GOT3 (cell line): ENCODE measurements around the gene SH2D2A.

ENCODE experiments used
- DNase-seq: peaks from one replicate; lab custom pipeline; 2025; ENCODE audit warnings: mixed read lengths; lab: John Stamatoyannopoulos, UW

Gene SH2D2A

DNA sequence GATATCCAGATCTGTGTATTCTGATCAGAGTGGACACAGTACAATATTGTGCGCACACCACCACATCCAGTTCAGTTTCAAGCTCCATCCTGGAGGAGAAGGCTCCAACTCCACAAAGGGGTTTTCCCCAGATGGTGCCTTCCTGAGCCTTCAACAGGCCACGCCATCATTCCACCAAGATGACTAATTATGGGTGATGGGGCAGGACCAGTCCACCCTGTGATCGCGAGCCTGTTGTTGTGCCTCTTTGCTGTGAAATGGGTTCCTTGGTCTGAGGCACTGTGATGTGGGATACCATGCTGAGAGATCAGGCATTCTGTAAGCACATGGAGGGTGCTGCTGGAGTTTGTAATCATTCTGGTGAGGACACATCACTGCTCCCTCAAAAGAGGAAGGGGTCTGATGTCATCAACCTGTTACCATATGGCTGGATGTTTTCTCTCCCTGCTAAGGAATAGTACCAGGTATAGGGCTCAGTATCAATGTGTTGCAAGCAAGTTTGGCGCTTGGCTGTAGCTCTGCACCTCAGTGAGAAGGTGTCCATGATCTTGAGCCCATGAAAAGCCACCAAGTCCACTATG lies 6.7 kb upstream of the SH2D2A start:
- no peak for DNase-seq

DNA sequence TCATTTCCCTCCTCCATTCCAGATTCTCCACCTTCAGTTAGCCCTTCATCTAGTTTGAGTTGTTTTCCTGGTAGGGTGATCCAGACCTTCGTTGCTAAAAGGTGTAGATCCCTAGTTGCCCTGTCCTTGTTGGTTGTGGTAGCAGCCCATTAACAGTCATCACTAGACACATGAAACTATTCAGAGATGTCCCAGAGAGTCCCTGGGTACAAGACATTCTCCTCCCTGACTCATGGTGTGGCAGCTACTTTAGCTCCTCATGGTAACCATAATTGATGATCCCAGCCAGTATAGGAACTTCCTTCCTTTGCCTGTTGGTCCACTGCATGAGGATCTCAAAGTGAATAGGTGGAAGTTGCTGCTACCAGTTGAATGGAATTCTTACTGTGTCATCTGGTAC lies 6.0 kb upstream of the SH2D2A start:
- DNase-seq, result no peak

DNA sequence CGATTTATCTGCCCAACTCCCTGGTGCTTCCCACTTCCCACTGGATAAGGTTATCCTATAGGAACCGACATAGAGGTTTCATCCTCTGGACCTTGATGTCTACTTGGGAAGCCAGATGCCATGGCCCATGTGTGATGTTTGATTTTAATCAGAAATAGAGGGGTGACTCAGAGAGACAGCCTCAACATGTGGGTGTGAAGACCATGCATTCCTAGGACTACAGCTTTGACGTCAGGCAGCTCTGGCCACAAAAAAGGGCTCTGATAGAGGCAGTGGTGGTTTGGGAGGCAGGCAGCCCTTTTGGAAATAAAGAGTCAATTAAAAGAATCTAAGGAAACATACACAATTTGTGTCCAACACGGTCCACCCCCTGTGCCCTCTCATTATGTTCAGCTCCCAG lies 5.2 kb upstream of the SH2D2A start:
- DNase-seq, result no peak

DNA sequence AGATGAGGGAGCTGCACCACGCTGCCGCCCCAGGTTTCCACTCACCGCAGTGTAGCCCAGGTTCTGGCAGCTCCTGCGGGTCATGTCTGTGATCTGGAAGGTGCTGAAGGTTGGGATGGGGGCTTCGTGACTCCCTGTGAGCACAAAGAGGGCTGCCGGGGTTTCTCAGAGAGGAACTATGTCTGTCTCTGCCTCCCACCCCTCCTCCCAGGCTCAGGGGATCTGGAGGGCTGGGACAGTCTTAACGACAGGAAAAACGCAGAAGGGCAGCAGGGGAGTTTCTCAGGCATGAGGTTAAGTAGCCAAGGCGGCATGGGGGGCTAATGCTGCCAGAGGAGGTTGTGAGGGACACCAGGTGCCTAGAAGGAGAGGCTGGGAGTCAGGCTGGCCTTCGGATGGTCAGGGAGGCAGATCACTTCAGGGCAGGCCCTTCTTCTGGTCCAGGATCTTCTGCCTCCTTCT lies 656 bp downstream of the SH2D2A start:
- DNase-seq, result no peak

DNA sequence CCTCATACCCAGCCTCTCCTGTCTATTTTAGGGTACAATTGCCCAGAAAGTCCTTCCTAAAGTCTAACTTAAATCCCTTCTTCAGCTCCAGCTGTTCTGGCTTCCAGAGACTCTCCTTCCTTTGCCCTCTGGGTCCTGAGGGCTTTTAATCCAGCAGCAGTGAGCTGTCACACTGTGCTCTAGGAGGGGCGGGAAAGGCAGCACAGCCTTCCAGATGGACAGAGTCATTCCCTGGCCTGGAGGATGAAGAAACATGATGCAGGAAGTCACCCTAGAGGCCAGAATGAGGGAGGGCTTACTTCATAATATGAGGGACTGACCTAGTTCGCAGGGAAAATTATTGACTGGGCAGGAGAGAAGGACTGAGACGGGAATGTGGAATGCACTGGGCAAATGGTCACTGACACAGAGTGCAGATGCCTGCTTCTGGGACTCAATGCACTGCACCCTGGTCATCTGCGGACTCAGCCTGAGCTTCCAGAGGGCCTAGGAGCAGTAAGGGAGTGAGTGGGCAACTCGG lies 1.3 kb downstream of the SH2D2A start:
- no peak for DNase-seq

DNA sequence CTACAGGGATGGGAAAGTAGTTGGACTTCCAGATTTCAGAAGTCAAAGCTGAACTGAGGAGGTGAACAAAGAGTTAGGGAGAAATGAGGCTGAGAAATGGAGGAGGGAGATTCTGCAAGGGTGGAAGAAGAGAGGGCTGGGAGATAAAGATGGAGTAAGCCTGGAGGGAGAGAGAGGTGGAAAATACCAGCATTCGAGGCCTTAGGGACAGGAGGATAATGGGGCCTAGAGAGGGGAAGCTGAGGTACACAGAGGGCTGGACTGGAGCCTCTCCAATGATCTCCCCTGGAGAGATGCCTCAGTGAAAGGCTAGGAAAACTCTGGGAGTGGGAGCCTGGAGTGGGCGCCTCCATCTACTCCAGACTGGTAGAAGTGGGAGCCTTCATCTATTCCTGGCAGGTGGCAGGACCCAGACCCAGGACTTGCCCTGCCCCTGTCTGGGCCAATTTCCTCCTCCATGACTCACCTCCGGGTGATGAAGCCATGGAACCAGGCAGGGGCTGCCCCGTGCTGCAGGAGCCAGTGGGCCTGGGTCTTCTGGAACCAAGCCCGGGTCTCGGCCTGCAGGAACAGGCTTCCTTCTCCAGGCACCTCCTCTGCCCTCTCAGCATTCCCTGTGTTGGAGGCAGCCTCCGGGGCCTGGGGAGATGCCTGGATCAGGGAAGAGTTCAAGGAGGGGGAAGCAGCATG lies 1.9 kb downstream of the SH2D2A start:
- no peak for DNase-seq

DNA sequence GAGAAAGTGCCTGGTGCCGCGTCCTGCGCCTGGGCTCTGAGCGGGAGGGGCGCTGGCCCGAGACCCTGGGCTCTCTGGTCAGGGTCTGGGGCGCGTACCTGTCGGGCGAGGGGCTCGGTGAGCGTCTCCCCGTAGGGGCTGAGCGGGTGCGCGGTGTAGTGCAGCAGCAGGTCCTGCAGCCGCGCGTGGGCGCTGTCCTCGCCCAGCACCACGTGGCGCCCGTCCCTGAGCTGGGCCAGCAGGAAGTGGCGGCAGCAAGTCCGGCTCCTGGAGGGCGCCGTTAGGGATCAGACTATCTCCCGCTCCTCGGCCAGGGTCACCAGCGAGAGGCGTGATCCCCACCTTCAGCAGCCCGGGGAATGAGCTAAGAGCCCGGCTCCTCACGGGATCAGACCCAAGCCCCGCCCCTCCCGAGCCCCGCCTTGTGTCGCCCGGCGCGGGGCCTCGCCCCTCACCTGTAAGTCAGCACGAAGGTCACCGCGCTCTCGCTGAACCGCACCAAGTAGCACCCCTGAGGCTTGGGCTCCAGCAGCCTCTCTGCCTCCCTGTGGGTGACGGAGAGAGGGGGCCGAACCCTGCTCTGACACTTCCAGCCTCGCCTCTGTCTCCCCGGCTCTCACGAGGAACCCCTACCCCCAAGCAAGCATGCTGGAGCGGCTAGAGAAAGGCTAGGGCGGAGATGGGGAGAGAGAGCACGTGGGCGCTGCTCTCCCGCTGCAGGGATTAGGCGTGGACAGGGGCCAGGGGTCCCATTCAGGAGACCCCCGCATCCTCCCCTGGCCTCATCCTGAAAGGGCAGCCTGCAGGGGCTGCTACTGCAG lies 2.7 kb downstream of the SH2D2A start:
- DNase-seq, result no peak

DNA sequence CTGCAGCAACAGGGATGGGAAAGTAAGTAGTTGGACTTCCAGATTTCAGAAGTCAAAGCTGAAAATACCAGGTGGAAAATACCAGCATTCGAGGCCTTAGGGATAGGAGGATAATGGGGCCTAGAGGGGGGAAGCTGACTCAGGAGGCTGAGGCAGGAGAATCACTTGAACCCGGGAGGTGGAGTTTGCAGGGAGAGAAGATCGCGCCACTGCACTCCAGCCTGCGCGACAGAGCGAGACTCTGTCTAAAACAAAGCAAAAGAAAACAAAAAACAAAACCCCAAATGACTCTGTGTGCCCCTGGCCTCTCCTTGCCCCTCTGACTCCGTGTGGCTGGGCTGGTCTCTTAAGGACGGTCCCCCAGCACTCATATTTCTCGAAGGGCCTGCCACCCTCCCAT lies 3.4 kb downstream of the SH2D2A start:
- no peak for DNase-seq

DNA sequence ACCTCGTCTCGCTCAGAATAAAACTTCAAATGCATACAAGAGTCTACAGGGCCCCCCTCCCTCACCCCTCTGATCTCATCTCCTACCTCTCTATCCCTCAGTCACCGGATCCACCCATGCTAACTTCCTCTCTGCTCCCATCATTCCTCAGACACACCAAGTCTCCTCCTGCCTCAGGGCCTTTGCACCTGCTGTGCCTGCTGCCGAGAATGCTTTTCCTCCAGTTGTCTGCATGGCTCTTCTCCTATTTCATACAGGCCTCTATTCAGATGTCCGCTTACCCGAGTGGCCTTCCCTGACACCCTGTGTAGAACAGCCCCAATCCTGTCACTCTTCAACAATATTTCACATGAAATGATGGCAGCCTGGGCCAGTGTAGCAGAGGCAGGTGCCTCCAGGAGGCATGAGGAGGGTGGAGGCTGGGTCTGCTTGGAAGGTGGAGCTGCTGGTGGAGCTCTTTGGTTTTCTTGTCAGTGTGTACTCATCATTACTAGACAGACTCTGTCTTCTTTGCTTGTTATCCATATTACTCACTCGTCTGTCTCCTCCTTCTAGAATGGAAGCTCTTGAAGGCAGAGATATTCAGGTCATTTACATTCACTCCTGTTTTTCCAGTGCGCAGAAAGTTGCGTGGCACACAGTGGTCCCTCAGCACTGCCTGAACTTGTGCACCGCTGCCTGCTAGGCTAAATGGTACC lies 4.2 kb downstream of the SH2D2A start:
- DNase-seq, result no peak

DNA sequence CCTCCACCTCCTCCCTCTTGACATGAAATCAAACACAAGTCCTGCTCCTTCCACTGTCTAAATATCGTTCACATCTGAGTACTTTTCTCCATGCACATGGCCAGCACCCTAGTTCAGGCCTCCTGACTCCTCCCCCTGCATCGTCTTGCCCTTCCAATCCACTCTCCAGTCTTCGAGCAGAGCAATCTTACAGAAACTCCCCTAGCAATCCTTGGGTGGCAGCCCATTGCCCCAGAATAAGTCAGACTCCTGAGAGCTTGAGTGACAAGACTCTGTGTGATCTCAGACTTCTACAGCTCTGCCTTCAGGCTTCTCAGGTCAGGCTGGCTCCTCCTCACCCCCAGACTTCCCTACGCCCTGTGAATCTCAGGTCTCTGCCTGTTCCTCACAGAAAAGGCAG lies 5.5 kb downstream of the SH2D2A start:
- DNase-seq, result no peak

DNA sequence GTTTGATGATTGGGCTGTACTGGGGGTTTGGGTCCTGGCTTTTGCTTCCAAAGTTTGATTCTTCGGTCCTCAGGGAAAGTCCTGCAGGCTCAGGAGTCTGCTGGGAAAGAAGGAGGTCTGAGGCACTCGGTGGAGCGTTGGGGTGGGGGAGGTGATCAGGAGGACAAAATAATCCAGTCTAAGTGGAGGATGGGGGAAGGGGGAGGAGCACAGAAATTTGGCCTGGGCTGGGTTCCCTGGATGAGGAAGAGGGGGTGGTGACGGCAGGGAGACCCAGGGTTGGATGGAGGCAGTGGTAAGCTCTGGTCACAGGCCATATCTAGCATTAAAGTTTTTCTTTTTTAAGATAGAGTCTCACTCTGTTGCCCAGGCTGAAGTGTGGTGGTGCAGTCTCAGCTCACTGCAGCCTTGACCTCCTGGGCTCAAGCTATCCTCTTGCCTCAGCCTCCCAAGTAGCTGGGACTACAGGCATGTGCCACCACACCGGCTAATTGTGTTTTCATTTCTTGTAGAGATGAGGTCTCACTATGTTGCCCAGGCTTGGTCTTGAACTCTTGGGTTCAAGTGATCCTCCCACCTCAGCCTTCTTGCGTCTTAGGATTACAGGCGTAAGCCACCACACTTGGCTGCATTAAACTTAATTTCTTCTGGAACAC lies 6.8 kb downstream of the SH2D2A start:
- no peak for DNase-seq

DNA sequence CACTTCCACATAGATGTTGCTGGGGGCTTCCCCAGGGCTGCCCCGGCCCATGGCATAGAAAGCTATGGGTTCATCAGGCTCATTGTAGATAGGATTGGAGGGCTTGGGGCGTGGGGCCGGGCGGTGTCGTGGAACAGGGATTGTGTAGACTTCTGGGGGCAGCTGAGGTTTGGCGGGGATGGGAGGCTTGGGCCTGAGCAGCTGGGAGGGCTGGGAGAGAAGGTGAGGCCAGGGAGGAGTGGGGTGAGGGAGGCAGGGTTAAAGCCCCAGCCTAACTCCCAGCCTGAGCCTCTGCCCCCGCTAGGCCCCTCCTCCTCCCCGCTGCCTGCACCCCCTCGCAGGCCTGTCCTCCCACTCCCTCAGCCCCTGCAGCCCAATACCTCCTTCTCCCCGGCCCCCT lies 7.4 kb downstream of the SH2D2A start:
- DNase-seq, result no peak

DNA sequence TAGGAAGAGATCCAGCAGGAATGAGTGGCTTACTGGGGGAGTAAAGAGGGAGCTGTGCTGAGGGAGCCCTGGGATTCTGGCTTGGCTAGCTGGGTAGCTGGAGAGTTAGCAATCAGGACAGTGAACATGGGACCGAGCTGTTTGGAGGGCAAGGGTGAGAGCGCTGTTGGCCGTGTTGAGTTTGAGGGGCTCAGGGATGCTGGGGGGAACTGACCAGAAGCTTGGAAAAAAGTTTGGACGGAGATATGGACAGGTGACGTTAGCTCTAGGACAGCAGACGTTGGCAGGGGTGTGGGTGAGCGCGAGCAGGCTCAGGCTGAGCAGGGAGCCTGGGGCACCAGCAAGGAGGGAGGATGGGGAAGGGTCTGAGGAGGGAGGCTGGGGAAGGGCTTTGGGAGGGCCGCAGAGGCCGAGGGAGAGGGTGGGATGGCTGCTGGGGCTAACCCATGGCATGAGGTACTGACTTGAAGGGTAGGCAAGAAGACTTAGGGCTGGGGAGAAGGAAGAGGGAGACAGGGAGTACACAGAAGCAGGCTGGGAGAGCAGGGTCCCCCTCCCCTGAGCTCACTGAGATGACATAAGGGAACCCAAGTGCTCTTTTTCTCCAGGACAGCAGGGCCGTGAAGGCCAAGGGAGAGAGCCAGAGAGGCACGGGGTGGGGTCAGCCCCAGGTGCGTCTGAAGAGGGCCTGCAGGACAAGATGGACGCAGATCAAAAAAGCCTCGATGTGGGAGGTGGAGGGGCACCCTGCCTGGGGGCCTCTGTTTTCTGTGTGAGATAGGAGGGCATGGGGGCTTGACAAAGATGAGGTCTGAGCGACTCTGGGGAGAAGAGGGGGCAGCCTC lies 8.2 kb downstream of the SH2D2A start:
- DNase-seq, result no peak

DNA sequence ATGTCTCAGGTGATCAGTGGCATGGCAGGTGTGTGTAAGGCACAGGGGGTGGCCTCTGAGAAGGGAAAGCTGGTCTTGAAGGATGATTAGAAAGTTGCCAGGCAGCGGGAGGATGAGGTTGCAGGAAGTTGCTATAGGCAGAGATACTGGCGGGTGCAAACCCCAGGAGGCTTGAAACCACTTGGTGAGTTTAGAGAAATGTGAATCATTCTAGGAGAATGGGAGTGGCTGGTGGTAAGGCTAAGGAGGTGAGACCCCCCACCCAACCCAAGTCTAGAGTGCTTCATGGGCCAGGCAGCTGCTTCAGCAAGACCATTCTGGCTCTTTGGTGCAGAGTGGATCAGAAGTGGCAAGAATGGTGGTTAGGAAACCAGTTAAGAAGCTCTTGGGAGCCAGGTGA lies 9.0 kb downstream of the SH2D2A start:
- no peak for DNase-seq

DNA sequence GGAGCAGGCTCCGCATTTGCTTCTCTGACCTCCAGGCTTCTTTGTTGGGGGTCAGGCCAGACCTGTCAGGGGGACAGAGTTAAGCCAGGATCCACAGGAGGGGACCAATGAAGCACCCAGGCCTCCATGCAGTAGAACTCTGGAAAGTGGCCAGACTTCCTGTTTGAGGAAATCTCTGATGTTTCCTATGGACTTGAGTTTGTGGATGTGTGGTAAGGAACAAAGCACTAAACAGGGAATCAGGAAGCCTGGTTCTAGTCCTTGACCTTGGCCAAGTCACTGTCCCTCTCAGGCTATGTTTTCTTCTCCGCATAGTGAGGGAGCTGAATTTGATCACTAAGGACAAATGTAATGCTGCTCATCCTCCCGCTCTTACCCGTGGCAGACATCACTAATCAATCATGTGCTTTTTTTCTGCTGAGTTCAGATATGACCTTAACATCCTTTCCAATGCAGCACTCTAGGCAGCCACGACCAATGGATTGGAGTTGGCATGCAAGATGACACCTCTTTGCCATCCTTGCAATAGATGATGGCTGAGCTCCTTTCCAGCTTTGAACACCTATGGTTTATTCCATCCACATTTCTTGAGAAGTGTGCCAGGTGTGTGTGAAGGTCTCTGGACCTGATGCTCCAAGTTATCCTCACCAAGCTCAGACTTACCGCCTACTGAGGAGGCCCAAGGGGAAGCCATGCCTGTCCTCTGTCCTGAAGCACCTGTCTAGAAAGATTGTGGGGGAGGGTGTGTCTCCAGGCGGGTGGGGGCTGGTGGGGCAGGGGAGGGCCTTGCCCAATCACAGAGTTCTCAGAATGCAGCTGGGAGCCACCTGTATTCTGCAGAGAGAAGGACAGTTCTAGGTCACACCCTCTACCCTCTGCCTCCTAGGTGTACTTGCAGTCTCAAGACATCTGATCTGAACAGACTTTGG lies 9.9 kb downstream of the SH2D2A start:
- DNase-seq, result no peak

DNA sequence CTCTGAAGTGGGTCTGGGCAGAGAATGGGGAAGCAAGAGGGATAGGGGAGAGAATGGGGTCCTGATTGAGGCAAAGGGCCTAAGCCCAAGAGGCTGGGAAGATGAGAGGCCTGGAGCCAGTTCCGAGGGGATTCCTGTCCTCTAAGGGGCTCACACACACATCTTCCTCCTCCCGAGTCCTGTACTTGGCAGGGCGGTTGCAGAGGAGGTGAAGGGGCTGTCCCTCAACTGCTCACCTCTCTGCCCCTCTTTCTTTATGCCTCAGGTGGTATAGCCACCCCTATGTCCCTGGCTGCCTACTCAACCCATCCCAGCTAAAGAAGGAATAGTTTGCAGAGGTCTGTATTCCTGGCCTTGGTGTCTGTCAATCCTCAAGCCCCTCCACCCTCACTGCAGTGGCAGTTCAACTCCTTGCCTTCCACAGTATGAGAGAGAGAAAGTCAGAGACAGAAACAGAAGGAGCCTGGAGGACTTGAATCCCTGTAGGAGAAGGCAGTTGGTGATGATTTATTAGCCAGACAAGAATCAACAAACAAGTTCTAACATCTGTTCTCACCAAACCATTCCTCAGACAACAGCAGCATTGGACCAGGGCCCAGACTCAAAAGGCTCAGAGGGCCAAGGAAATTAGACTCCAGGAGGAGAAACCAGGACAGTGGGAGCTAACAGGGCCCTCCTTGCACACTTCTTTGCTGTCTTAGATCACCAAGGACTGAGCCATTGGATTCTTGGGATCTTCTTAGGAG lies 10.7 kb downstream of the SH2D2A start:
- no peak for DNase-seq

DNA sequence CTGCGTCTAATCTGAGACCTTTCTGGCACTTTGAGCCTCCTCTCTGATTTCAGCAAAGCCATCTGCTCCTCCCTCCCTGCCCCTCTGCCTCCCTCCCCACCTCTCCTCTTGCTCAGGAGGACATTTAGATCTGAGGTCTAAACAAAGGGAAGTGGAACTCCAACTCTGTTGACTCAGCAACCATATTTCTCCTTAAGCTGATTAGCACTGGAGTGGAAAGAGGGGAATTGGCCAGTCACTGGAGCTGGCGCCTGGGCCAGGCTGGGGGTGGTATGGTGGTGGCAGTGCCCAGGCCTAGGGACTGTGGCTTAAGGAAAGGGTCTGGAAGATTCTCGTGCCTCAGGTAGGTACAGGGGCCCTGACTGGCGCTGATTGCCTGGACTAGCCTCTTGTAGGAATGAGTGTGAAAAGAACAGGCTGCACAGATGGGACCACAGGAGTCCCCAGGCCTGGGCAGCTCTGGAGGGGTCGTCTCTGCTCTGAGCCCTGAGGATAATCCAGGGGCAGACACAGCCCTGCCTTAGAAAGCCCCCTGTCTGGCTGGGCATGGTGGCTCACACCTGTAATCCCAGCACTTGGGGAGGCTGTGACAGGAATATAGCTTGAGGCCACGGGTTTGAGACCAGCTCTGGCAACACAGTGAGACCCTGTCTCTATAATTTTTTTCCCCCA lies 11.9 kb downstream of the SH2D2A start:
- no peak for DNase-seq

DNA sequence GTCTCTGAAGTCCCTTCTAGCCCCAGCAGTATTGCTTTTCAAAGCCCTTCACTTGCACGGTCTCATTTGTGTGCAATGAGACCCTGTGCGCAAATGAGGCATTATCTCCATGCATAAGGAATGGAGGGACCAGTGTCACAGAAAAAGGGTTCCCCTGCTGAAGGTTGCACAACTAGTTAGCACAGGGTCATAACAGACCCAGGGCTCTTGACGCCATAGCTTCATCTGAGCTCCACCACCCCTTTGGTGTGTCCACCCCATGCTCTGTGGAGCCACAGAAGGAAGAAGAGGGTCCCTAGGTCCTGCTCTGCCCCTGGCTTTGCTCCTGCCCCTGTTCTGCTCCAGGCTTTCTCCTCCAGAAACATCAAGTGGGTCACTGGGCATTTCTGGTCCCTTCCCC lies 12.6 kb downstream of the SH2D2A start:
- no peak for DNase-seq
